ENCODE results near the gene ZNF205.
"Not testable (repeated sequence)": the region's sequence is repeated elsewhere in the genome, so short reads cannot be mapped to it uniquely, and the experiment has no call there.

Gene ZNF205

DNA sequence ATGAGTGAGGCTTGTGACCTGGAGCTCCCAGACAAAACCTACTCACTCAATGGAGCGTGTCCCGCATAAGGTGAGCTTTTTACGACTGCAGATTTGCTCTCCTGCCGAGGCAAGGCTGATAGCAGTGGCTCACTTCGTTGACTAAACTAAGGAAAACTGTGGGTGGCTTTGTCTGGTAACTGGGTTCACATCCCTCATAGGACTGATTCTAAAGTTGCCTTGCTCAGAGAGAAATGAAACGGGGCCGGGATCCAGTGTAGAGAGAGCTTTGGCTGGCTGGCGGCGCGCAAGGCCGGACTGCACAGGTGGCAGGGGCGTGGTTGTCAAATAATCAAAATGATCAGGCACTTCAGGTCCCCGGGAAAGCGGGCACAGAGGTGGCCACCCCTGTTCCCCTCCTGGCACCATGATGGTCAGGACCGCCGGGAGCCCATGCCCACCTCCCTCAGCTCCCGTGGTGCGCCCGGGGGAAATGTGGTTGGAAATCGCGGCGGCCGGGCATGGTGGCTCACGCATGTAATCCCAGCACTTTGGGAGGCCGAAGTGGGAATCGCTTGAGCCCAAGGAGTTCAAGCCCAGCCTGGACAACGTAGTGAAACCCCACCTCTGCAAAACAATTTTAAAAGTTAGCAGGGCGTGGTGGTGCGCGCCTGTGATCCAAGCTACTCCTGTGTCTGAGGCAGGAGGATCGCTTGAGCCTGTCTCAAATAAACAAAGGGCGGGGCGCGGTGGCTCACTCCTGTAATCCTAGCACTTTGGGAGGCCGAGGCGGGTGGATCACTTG lies 49.0 kb downstream of the ZNF205 start:
- no peaks in the 10 kb centered on the region for H3K4me1 ChIP-seq
- H3K36me3 ChIP-seq = no peaks in the 10 kb centered on the region
- H3K27me3 ChIP-seq = no peaks in the 10 kb centered on the region
- TF ChIP-seq, protein P1, sequence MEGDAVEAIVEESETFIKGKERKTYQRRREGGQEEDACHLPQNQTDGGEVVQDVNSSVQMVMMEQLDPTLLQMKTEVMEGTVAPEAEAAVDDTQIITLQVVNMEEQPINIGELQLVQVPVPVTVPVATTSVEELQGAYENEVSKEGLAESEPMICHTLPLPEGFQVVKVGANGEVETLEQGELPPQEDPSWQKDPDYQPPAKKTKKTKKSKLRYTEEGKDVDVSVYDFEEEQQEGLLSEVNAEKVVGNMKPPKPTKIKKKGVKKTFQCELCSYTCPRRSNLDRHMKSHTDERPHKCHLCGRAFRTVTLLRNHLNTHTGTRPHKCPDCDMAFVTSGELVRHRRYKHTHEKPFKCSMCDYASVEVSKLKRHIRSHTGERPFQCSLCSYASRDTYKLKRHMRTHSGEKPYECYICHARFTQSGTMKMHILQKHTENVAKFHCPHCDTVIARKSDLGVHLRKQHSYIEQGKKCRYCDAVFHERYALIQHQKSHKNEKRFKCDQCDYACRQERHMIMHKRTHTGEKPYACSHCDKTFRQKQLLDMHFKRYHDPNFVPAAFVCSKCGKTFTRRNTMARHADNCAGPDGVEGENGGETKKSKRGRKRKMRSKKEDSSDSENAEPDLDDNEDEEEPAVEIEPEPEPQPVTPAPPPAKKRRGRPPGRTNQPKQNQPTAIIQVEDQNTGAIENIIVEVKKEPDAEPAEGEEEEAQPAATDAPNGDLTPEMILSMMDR (IDR thresholded peaks at IDR 0.05; ENCODE audit: low read depth, low read length) = no peak
- no peak for DNase-seq
- no peaks in the 10 kb centered on the region for H3K9me3 ChIP-seq
- H3K4me3 ChIP-seq (ENCODE audit: low read depth, low read length) = no peak overlapping the region

DNA sequence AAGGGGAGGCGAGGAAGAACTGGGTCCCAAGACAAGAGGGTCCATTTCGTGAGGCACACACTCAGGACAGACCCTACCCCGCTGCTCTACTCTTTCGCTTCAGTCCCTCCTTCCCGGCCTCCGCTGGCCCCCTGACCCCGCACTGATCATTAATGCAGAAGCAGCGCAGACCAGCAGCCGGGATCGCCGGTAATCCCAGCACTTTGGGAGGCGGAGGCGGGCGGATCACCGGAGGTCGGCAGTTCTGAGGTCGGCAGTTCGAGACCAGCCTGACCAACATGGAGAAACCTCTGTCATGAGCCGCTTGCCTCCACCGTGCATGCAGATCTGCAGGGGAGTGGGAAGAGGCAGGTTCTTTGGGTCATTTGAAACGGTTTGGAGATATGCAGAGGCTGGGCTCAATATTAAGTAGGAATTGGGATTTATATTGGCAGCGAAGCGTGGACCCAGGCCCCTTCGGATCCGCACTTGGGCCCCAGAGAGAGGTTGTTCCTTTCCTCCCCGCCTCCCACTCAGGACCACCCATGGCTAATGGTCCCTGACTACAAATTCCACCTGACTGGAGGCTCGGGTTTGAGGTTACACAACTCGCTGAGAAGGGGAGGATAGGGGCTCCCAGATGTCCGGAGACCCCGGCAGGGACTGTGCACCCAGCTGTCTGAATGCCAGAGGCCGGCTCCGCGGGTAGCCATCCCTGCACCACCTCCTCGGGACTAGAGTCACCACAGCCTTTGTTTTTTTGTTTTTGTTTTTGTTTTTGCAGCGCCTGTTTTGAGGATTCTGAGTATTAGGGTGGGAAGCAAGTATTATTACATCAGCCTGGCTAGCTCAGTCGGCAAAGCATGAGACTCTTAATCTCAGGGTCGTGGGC lies 52.0 kb downstream of the ZNF205 start:
- Histone ChIP-seq H3K4me1 (no peaks in the 10 kb centered on the region), H3K27me3 (peaks cover 6% of the 10 kb centered on the region), H3K4me3 (ENCODE audit: low read depth, low read length) (no peak overlapping the region), H3K9me3 (no peaks in the 10 kb centered on the region), H3K36me3 (no peaks in the 10 kb centered on the region)
- TF ChIP-seq, protein P1 (IDR thresholded peaks at IDR 0.05; ENCODE audit: low read depth, low read length) = no peak
- no peak for DNase-seq

GRCh38 chr16:3165111-3165822 lies 52.9 kb downstream of the ZNF205 start:
- DNase-seq = no peak
- Histone ChIP-seq H3K4me3 (ENCODE audit: low read depth, low read length) (peak overlapping the region; percentile 37), H3K36me3 (no peaks in the 10 kb centered on the region), H3K9me3 (no peaks in the 10 kb centered on the region), H3K27me3 (peaks cover 14% of the 10 kb centered on the region), H3K4me1 (no peaks in the 10 kb centered on the region)
- TF ChIP-seq, protein P1 (IDR thresholded peaks at IDR 0.05; ENCODE audit: low read depth, low read length) = no peak

GRCh38 chr16:3166505-3166886 lies 54.1 kb downstream of the ZNF205 start:
- no peak for DNase-seq
- H3K36me3 ChIP-seq = no peaks in the 10 kb centered on the region
- H3K4me1 ChIP-seq = no peaks in the 10 kb centered on the region
- H3K9me3 ChIP-seq = no peaks in the 10 kb centered on the region
- no peak overlapping the region for H3K4me3 ChIP-seq (ENCODE audit: low read depth, low read length)
- TF ChIP-seq, protein P1 (IDR thresholded peaks at IDR 0.05; ENCODE audit: low read depth, low read length) = no peak
- H3K27me3 ChIP-seq = peaks cover 27% of the 10 kb centered on the region

- not testable (repeated sequence) for H3K4me3 ChIP-seq (ENCODE audit: low read depth, low read length); H3K36me3 ChIP-seq; H3K4me1 ChIP-seq; H3K9me3 ChIP-seq; DNase-seq
- H3K27me3 ChIP-seq = peaks cover 30% of the 10 kb centered on the region
These were observed 56.3 kb downstream of the ZNF205 start for GRCh38 chr16:3168729-3169128.
